Esophagus (tissue), 2 donors: ENCODE data around the gene PHACTR1. TPM values are rescaled to one million over a fixed set of nuclear protein-coding genes. Genes with fewer than 3 reads are reported as not detected.

Source experiments
- H3K27ac ChIP-seq, 2 donors: one replicate each; pipeline ENCODE4 v1.5.1; 2013; ENCODE audit warnings: low read depth in 2 of 2, mild to moderate bottlenecking in 2 of 2, inconsistent platforms in 1 of 2, low read length in 1 of 2, moderate library complexity in 1 of 2
- H3K27me3 ChIP-seq, 2 donors: one replicate each; pipeline ENCODE4 v1.6.1; 2013; ENCODE audit warnings: low read length in 2 of 2, control low read depth in 1 of 2, mild to moderate bottlenecking in 1 of 2; ENCODE audit not compliant: insufficient read depth in 2 of 2, control insufficient read depth in 1 of 2
- H3K36me3 ChIP-seq, 2 donors: one replicate each; pipeline ENCODE4 v1.6.1; 2013; ENCODE audit warnings: low read length in 1 of 2; ENCODE audit not compliant: control insufficient read depth in 2 of 2, insufficient read depth in 2 of 2
- H3K4me1 ChIP-seq, 2 donors: one replicate each; pipeline ENCODE4 v1.6.1; 2013; ENCODE audit warnings: low read length in 1 of 2; ENCODE audit not compliant: control insufficient read depth in 2 of 2, insufficient read depth in 2 of 2
- H3K4me3 ChIP-seq, 2 donors: one replicate each; pipeline ENCODE4 v1.5.1; 2013; ENCODE audit warnings: low read length in 2 of 2, mild to moderate bottlenecking in 2 of 2, low read depth in 1 of 2, moderate library complexity in 1 of 2
- H3K9me3 ChIP-seq, 2 donors: one replicate each; pipeline ENCODE4 v1.6.1; 2013; ENCODE audit warnings: mild to moderate bottlenecking in 2 of 2, low read depth in 1 of 2, low read length in 1 of 2, moderate library complexity in 1 of 2; ENCODE audit not compliant: control insufficient read depth in 2 of 2, insufficient read depth in 1 of 2
- WGBS, 2 donors: extraction: QIAGEN DNeasy Blood & Tissue Kit; methylation state at CpG; one replicate each; pipeline ENCODE4 v1.1.7; 2013; 5-methylcytosine and 5-hydroxymethylcytosine counted together
- polyA plus RNA-seq, 2 donors: library from polyadenylated mRNA; stranded (reverse); fragments of 200-250 nt; gene quantifications; one replicate each; pipeline ENCODE4 v1.2.3, GENCODE V29; 2013
- donor health status: healthy with polysubstance abuse.
- donor health status: Bipolar disorder and iron deficiency.

The PHACTR1 gene
- polyA plus RNA-seq, 2 donors: 0.41 to 0.55 TPM

DNA sequence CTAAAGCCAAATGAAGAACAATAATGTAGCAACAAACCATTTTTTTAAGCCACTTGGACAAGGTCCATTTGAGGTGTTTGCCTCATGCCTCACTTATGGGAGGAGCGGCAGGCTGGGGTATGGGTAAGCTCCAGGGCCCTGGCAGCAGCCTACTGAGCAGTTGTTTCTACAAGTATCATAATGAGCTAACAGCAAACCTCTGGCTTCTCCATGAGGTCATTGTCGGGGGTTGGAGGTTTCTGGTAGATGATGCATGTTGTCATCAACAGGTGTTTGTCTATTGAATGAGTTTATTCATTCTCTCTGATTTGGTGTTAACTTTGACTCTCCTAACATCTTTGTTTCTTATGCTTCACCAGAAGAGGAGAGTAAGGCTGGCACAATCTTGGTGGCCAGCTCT, 461.1 kb downstream of the PHACTR1 start:
- H3K4me1 ChIP-seq: no peaks in the 10 kb centered on the region
- WGBS, 2 donors: 91 to 92% methylated on average over 2 of the region's 2 CpGs
- H3K4me3 ChIP-seq: no peak overlapping the region
- H3K9me3 ChIP-seq: no peaks in the 10 kb centered on the region
- H3K27me3 ChIP-seq: no peaks in the 10 kb centered on the region
- no peak overlapping the region for H3K27ac ChIP-seq
- no peaks in the 10 kb centered on the region for H3K36me3 ChIP-seq

DNA sequence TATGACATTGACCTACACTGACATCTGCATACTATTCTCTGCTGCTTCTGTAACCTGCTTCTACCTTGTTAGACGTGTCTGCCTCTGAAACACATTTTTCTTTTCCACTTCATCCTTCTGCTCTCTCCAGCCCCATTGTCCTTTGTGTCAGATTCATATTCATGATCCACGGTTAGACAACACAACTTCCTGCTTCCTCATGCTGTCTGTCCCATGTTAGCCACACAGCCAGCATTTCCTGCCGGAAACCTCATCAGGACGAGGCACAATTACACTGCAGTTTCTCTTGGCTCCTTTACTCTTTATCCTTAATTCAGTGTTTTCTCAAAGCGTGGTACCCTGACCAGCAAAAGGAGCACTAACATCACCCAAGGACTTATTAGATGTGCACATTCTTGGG, 461.5 kb downstream of the PHACTR1 start:
- Histone ChIP-seq H3K4me1 (no peaks in the 10 kb centered on the region), H3K9me3 (no peaks in the 10 kb centered on the region), H3K27me3 (no peaks in the 10 kb centered on the region), H3K27ac (no peak overlapping the region), H3K36me3 (no peaks in the 10 kb centered on the region), H3K4me3 (no peak overlapping the region)
- WGBS, 2 donors: 43 to 46% methylated on average over 5 of the region's 5 CpGs

DNA sequence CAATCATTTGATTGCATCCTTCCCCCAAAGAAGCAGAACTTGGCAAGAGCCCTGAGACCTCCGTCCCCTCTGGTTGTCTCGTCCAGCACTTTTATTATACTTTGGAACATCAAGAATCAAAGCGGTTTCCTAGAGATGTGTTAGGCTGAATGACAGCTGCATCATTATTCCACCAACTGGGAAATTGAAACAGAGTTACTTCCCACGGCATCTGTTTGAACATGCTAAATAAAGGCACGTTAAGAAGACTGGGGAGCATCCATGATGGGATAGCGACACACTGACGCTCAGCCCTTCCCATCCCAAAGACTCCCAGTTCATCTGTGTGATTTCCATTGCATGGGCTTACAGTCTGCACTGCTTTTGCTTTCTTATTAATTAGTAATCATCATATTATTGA, 464.0 kb downstream of the PHACTR1 start:
- WGBS, 2 donors: 78 to 82% methylated on average over 7 of the region's 7 CpGs
- Histone ChIP-seq H3K9me3 (no peaks in the 10 kb centered on the region), H3K4me1 (no peaks in the 10 kb centered on the region)

DNA sequence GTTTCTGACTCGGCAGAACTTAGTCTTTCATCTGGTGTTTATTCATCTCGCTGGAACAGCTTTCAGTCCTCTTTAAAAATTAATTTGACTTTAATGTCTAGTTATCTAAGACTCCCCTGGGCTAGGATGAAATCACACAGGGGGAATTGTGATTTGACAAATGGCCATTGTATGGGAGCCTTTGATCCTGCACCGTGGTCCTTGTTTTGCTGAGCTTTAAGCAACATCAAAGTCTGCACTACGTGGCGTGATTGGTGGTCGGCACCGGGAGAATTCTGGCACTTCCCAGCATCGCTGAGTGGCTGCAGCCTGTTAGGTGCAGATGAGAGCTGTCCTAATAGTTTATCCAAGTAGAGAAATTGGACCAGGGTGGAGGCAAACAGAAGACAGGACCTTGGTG, 464.8 kb downstream of the PHACTR1 start:
- WGBS, 2 donors: 41 to 50% methylated on average over 8 of the region's 8 CpGs
- H3K36me3 ChIP-seq: no peaks in the 10 kb centered on the region
- no peak overlapping the region for H3K4me3 ChIP-seq
- H3K9me3 ChIP-seq: no peaks in the 10 kb centered on the region
- no peaks in the 10 kb centered on the region for H3K27me3 ChIP-seq
- H3K27ac ChIP-seq: no peak overlapping the region
- no peaks in the 10 kb centered on the region for H3K4me1 ChIP-seq

More for the DNA sequence above, 464.0 kb downstream of the PHACTR1 start:
- Histone ChIP-seq H3K4me3 (no peak overlapping the region), H3K27me3 (no peaks in the 10 kb centered on the region), H3K36me3 (no peaks in the 10 kb centered on the region), H3K27ac (no peak overlapping the region)

DNA sequence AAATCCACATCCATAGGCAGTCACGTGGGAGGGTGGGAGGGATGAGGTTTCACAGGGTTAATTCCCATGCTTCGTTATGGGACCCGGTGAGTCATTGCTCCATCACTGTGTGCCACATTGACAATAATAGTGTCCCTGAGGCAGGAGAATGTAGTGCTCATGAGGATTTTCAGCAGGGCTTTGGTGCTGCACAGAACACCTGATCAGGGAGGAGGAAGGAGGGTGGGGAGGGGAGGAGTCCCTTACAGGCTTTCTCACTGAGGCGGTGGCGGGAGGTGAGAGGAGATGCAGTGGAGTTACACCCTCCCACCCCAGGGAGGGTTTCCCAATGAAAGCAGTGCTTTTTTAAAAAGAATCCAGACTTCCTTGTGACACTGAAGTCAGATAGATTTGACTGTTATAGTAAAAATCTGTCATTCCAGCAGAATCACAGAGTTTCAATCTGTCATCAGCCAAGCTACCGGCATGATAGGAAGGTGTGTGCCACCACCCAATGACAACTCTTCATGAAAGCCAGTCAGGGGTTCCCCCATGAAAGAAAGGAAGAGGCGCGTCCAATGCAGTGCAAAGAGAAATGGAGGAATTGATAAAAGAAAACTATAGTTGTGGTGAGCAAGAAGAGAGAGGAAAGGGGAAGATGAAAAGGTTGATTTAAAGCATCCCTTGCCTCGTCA, 467.0 kb downstream of the PHACTR1 start:
- Histone ChIP-seq H3K4me1 (no peaks in the 10 kb centered on the region), H3K36me3 (no peaks in the 10 kb centered on the region), H3K27ac (no peak overlapping the region), H3K27me3 (no peaks in the 10 kb centered on the region), H3K4me3 (no peak overlapping the region), H3K9me3 (no peaks in the 10 kb centered on the region)
- 76 to 77% methylated on average over 9 of the region's 9 CpGs for WGBS, 2 donors

DNA sequence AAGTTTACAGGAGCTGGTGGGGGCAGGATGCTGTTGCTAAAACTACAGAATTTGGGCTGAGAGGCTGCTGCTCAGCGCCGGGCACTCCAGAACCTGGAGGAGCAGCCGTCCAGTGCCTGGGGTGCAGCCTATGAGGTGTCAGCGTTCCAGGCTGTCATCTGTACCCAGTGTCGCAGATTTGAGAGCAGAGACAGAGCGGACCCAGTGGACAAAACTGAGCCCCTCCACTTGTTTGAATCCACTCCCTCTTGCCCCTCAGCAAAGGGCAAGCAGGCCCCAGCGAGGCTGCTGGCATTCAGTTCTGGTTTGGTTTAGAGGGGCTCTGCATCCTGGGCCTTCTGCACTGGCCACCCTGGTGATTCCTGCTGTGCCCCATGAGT, 467.5 kb downstream of the PHACTR1 start:
- no peaks in the 10 kb centered on the region for H3K9me3 ChIP-seq
- H3K4me1 ChIP-seq: no peaks in the 10 kb centered on the region
- no peak overlapping the region for H3K4me3 ChIP-seq
- H3K27me3 ChIP-seq: no peaks in the 10 kb centered on the region
- no peaks in the 10 kb centered on the region for H3K36me3 ChIP-seq
- H3K27ac ChIP-seq: no peak overlapping the region
- WGBS, 2 donors: 93 to 97% methylated on average over 7 of the region's 7 CpGs

DNA sequence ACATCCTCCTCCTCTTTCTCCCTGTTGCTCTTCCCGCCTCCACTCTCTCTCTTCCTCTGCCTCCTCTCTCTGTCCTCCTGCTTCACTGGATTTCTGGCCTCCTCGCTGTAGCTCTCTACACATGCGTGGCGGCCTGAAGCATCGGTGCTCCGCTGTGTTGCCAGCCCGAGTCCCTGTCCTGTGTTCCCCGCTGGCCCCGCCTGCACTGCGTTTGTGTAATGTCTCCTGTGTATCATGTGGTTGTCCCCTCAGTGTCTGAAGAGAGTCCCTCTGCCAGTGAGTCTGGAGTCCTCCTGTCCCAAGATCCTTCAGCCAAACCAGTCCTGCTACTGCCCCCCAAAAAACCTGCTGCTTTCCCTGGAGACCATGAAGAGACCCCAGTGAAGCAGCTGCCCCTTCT, 468.0 kb downstream of the PHACTR1 start:
- Histone ChIP-seq H3K9me3 (no peaks in the 10 kb centered on the region), H3K27me3 (no peaks in the 10 kb centered on the region), H3K27ac (no peak overlapping the region), H3K4me1 (no peaks in the 10 kb centered on the region), H3K36me3 (no peaks in the 10 kb centered on the region), H3K4me3 (no peak overlapping the region)
- WGBS, 2 donors: 93 to 95% methylated on average over 10 of the region's 10 CpGs

DNA sequence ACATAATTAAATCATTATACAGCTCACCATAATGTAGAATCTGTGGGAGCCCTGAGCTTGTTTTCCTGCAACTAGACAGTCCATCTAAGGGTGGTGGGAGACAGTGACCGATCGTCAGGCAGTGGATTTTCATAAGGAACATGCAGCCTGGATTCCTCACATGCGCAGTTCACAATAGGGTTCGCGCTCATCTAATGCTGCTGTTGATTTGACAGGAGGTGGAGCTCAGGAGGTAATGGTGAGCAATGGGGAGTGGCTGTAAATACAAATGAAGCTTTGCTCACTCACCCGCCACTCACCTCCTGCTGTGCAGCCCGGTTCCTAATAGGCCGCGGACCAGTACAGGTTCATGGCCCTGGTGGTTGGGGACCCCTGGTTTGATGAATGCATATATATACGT, 470.3 kb downstream of the PHACTR1 start:
- no peaks in the 10 kb centered on the region for H3K9me3 ChIP-seq
- H3K27me3 ChIP-seq: no peaks in the 10 kb centered on the region
- no peak overlapping the region for H3K27ac ChIP-seq
- 93 to 95% methylated on average over 10 of the region's 10 CpGs for WGBS, 2 donors
- no peak overlapping the region for H3K4me3 ChIP-seq
- no peaks in the 10 kb centered on the region for H3K4me1 ChIP-seq
- no peaks in the 10 kb centered on the region for H3K36me3 ChIP-seq

DNA sequence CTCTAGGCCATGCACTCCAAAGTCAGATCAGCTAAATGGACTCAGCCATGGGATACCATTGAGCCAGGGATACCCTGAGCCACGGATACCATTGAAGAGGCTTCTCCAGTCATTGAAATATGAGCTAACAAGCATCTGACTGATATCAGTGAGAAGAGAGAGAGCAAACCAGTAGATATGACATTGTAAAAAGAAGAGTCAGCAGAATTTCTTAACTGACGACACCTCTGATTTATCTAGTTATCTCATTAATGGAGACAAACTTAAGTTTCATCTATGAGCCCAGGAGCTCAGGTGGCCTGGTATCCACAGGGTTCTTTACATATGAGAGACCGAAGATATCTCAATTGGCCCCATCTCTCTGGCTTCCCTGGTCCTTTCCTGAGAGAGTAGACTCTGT, 471.1 kb downstream of the PHACTR1 start:
- Histone ChIP-seq H3K4me1 (no peaks in the 10 kb centered on the region), H3K36me3 (no peaks in the 10 kb centered on the region), H3K9me3 (no peaks in the 10 kb centered on the region), H3K4me3 (no peak overlapping the region), H3K27ac (no peak overlapping the region), H3K27me3 (no peaks in the 10 kb centered on the region)
- 87 to 88% methylated on average over 3 of the region's 3 CpGs for WGBS, 2 donors

DNA sequence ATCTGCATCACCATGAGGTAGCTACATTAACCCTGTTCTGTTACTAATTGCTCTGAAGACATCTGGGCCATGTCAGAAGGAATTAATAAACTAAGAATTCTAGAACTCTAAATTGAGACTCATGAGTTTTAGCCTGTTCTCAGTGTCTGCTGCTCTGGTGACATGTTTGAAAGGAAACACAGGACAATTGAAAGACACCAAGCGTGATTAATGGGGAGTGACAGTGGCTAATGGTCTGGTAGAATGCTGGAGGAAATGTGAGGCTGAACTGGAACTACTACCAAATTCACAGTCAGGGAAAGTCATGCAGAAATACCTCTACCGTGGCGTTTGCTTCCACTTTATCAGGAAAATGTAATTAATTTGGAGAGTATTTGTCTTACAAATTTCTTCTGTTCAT, 471.7 kb downstream of the PHACTR1 start:
- no peaks in the 10 kb centered on the region for H3K4me1 ChIP-seq
- no peak overlapping the region for H3K4me3 ChIP-seq
- H3K36me3 ChIP-seq: no peaks in the 10 kb centered on the region
- 80 to 83% methylated on average over 3 of the region's 3 CpGs for WGBS, 2 donors
- H3K27ac ChIP-seq: no peak overlapping the region
- no peaks in the 10 kb centered on the region for H3K9me3 ChIP-seq
- H3K27me3 ChIP-seq: no peaks in the 10 kb centered on the region
